ENCODE data around the gene BTBD7. TPM values are rescaled to one million over a fixed set of nuclear protein-coding genes. Genes with fewer than 3 reads are reported as not detected.
A peak's percentile ranks its signal among the peaks of the same experiment; 100 is the strongest.

BTBD7 gene
- total RNA-seq, 2 donors from 2014 or later = 42.8 to 48.6 TPM

- Histone ChIP-seq H3K27ac (ENCODE audit: low read depth, low read length) (no peak overlapping the region), H3K27me3 (ENCODE audit: control insufficient read depth, insufficient read depth, low read length, poor library complexity, severe bottlenecking) (no peaks in the 10 kb centered on the region), H3K4me1 (ENCODE audit: control insufficient read depth, insufficient read depth, low read length) (no peaks in the 10 kb centered on the region), H3K9ac (ENCODE audit: extremely low read depth, low read length, poor library complexity, severe bottlenecking) (no peak overlapping the region), H3K9me3 (ENCODE audit: control insufficient read depth, low read length) (no peaks in the 10 kb centered on the region), H3K4me3 (ENCODE audit: low read length) (no peak overlapping the region), H3K36me3 (ENCODE audit: control insufficient read depth, insufficient read depth, low read length) (peaks cover 30% of the 10 kb centered on the region)
- DNase-seq = no peak
- Mint-ChIP-seq H3K27ac (peak overlapping the region; percentile 45), H3K4me1 (peaks cover 21% of the 10 kb centered on the region), H3K27me3 (ENCODE audit: insufficient read depth) (no peaks in the 10 kb centered on the region), H3K36me3 (ENCODE audit: low read depth) (peaks cover 18% of the 10 kb centered on the region), H3K4me3 (no peak overlapping the region), H3K9me3 (no peaks in the 10 kb centered on the region)
- 96 to 100% methylated on average over 2 to 5 of the region's 6 CpGs for WGBS, 2 experiments (ENCODE audit: insufficient coverage in 1 of 2, insufficient read length in 1 of 2)
- TF ChIP-seq CTCF (conservative IDR thresholded peaks at IDR 0.05) = no peak
Observed at GRCh38 chr14:93295541-93296220, 37.2 kb downstream of the BTBD7 start.

DNA sequence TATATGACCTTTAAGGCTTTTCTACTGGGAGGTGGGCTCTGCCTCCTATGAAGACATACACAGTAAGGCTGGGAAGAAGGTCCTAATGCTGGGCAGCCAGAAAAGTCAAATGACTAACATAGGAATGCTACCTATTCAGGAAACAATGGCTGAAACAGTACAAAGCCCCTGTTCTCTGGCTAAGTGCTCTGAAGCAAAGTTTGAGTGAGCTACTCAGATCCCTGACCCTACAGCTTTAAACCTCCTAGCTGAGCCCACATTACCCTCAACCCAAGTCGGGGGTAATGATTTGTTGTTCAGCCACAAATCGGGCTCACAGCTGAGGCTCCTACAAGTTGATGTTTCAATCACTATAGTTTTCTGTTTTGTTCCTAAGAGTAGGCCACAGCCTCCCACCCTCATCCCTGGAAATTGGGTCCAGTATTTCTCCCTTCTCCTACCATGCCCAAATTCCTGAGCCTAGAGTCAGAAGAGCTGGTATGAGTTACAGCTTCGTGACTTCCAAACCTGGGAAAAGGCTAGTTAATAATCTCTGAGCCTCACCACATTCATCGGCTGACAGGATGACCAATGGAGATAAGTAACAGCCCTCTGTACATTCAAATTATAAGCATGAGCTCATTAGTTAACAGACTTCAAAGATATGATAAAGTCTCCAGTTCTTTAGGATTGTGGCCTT is 46.5 kb downstream of the BTBD7 start:
- no peak overlapping the region for H3K4me3 ChIP-seq (ENCODE audit: low read length)
- H3K27ac ChIP-seq (ENCODE audit: low read depth, low read length) = no peak overlapping the region
- peak overlapping the region; percentile 82 for H3K27ac Mint-ChIP-seq
- peaks cover 10% of the 10 kb centered on the region for H3K4me1 Mint-ChIP-seq
- no peaks in the 10 kb centered on the region for H3K27me3 ChIP-seq (ENCODE audit: control insufficient read depth, insufficient read depth, low read length, poor library complexity, severe bottlenecking)
- no peaks in the 10 kb centered on the region for H3K27me3 Mint-ChIP-seq (ENCODE audit: insufficient read depth)
- peaks cover 9% of the 10 kb centered on the region for H3K36me3 Mint-ChIP-seq (ENCODE audit: low read depth)
- 88 to 100% methylated on average over 1 to 4 of the region's 4 CpGs for WGBS, 2 experiments (ENCODE audit: insufficient coverage in 1 of 2, insufficient read length in 1 of 2)
- DNase-seq = no peak
- no peak overlapping the region for H3K4me3 Mint-ChIP-seq
- peaks cover 34% of the 10 kb centered on the region for H3K36me3 ChIP-seq (ENCODE audit: control insufficient read depth, insufficient read depth, low read length)
- H3K9me3 Mint-ChIP-seq = no peaks in the 10 kb centered on the region
- peaks cover 5% of the 10 kb centered on the region for H3K4me1 ChIP-seq (ENCODE audit: control insufficient read depth, insufficient read depth, low read length)
- H3K9ac ChIP-seq (ENCODE audit: extremely low read depth, low read length, poor library complexity, severe bottlenecking) = no peak overlapping the region
- no peaks in the 10 kb centered on the region for H3K9me3 ChIP-seq (ENCODE audit: control insufficient read depth, low read length)
- no peak for TF ChIP-seq CTCF (conservative IDR thresholded peaks at IDR 0.05)

DNA sequence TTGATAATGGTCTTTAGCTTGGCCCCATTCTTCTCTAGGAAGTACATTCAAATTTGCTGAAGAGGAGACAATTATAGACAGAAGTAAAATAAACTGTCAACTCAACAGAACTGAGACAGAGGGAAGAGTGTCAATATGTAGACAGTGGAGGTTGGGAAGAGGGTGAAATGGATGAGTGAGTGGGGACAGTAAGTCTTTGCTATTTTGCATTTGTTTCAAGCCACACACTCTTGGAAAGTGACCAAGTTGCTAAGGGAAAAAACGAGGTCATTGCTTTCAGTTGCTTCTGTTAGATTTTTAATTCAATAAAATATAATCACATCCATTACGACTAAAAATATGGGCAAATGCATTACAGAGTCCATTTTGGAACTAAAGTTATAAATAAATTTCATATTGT is 47.8 kb downstream of the BTBD7 start:
- Histone ChIP-seq H3K4me1 (ENCODE audit: control insufficient read depth, insufficient read depth, low read length) (peaks cover 5% of the 10 kb centered on the region), H3K27me3 (ENCODE audit: control insufficient read depth, insufficient read depth, low read length, poor library complexity, severe bottlenecking) (no peaks in the 10 kb centered on the region), H3K9me3 (ENCODE audit: control insufficient read depth, low read length) (no peaks in the 10 kb centered on the region), H3K4me3 (ENCODE audit: low read length) (no peak overlapping the region), H3K27ac (ENCODE audit: low read depth, low read length) (no peak overlapping the region), H3K9ac (ENCODE audit: extremely low read depth, low read length, poor library complexity, severe bottlenecking) (no peak overlapping the region), H3K36me3 (ENCODE audit: control insufficient read depth, insufficient read depth, low read length) (peaks cover 33% of the 10 kb centered on the region)
- H3K27me3 Mint-ChIP-seq (ENCODE audit: insufficient read depth) = no peaks in the 10 kb centered on the region
- H3K4me3 Mint-ChIP-seq = no peak overlapping the region
- TF ChIP-seq CTCF (conservative IDR thresholded peaks at IDR 0.05) = no peak
- peaks cover 17% of the 10 kb centered on the region for H3K4me1 Mint-ChIP-seq
- 100% methylated on average over 1 of the region's 2 CpGs; no CpG with 5 or more reads in 1 of the 2 experiments for WGBS, 2 experiments (ENCODE audit: insufficient coverage in 1 of 2, insufficient read length in 1 of 2)
- H3K27ac Mint-ChIP-seq = no peak overlapping the region
- no peak for DNase-seq
- H3K36me3 Mint-ChIP-seq (ENCODE audit: low read depth) = peaks cover 9% of the 10 kb centered on the region
- H3K9me3 Mint-ChIP-seq = no peaks in the 10 kb centered on the region
